Stimulated activated CD4-positive, alpha-beta T cell treated with anti-CD3 and anti-CD28 coated beads, Interleukin-4, amount 100 ng/mL, for 24 hours (primary cell): Measurements from ENCODE around the gene TMUB1.

Experiments used
- DNase-seq: peaks from one replicate; pipeline ENCODE4 v3.0.0-alpha.2; 2020

Gene TMUB1

DNA sequence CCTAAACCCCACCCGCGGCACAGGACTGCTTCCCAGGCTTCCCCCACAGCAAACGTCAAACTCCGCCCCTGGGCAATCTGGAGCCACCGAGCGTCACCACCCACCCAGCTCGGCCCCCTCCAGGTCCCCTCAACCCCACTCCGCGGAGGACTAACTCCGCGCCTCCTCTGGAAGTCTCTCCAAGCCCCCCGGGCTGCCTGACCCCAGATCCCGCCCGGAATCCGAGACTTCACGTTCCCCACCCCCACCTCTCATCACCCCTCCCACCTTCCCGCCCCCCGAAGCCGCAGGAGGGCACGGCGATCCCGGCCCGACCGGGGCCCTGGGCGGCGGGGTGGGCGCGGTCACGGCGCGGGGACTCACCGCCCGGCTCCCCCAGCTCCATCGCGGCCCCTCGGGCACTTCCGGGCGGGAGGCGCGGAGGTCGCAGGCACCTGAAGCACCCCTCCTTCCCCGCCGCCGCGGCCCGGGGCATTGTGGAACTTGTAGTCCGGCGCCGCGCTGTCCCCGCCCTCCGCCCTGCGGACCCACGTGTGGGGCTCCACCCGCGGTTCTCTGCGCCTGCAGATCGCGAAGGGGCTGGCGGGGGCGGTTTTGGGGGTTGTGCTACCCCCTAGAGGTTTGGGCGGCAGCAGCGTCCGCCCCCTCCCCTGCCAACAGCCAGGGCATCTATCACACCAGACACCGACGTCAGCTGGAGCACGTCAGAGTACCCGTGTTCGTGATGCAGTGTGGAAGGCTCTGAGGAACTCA is at the start of gene TMUB1:
Gene TMUB1 (minus strand): TSS at position 423 of the 753 bp plus-strand sequence. CDS start 930 bp downstream, outside the sequence.
- DNase-seq = peak; percentile 84

GRCh38 chr7:151132461-151133205 is 49.3 kb upstream of the TMUB1 start:
- DNase-seq = no peak

DNA sequence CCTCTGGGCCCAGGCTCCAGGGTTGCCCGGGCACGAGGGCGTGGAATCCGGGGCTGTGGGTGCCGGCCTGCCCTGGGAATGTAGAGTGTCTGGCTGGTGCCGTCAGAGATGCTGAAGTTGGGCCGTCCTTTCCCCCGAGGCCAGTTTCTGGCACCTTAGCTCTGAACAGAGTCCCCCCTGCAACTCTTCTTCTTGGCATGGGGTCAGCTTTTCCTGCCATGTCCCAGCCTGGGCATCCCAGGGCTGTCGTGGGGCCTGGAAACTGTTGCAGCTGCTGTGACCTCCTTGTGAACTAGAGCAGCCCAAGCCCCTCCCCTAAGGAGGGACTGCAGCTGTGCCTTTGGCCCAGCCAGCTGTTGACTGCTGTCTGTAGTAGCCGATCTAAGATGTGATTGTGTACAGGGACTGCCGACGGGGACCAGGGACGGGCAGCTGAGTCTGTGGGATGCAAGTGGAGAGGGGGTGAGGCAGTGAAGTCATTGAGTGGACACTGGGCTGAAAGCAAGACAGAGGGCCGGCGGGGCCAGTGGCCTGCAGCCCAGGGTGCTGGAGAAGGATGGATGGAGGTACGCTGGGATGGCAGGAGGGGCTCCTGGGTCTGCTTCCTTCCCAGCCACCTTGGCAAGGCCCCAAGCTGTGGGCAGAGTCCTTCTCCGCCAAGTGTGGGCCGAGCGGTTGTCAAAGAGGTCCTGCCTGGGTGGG is 48.5 kb upstream of the TMUB1 start:
- DNase-seq = no peak

DNA sequence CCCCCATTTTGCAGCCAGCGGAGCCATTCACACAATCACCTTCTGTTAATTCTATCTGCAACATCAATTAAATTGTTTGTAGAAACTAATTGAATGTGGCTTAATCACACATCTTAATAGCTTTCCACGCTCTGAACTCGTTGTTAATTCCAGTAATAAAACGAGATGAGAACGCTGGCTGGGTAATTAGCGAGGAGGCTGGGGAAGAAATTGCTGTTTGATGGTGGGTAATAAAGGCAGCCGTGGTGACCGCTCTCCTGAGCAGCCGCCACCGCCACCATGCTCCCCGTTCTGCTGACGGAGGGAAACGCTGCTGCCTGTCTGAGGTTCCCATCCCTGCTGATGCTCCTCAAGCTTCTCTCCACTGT is 47.9 kb upstream of the TMUB1 start:
- DNase-seq = no peak

DNA sequence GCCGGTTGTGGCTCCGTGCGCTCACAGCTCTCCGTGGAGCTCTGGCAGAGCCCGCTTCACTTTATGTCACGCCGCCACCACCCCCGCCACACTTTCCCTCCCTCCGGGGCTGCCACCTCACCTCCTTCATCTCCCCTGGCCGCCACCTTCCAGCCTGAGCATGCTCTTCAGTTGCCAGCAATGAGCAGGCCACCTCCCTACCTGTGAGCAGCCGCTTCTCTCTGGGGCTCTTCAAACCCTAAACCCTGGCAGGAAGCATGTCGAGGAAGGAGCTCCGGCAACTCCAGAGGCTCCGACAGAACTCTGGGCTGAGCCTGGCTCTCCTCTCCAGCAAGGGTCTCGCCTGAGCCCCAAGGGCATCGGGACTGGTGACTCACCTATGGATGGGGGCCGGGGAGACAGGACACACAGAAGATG is 47.5 kb upstream of the TMUB1 start:
- no peak for DNase-seq

DNA sequence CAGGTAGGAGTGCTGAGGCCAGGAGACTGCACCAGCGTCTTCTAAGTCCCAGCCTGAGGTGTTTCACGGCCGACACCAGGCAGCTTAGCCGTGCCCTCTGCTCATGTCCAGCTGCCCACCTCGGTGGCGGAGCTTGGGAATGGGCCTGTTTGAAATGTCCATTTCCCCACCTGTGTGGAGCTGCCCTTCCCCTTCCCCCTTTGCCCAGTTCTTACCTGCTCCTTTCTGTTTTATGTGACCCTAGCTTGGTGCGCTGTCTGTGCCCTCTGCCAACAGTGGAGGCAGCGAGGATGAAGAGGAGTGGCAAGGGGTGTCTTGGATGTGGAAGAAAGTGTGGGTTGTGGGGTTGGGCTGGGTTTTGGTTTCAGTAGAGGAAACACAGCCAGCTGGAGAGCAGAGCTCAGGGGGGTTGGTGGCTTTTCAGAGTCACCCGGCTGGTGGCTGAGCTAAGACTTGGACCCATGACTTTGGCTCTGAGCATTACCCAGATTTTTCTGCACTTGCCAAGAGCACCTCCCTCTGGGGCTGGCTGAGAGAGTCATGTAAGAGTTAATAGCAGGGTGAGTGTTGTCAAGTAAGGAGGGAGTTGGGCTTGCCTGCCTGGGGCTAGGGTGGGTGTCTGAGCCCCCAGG is 46.8 kb upstream of the TMUB1 start:
- DNase-seq = no peak

- DNase-seq = no peak
Observed at GRCh38 chr7:151129117-151129959, 46.0 kb upstream of the TMUB1 start.

DNA sequence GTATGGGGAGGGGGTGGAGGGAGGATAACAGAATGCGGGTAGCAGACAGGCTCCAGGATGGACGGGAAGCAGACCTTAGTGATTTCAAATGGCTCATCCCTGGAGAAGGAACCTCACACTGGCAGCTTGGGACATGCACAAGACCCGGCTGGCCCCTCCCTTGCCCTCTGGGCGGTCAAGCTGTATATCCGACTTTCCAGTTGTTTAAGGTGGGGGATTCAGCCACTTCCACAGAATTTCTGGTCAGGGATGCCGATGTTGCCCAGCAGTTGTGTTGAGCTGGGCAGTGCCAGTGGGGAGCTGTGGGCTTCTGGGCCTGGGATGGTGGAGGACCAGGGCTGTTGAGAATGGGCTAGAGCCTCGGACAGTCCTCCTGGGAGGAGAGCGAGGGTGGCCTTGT is 45.4 kb upstream of the TMUB1 start:
- no peak for DNase-seq

- DNase-seq = no peak
Observed at GRCh38 chr7:151128144-151128543, 44.9 kb upstream of the TMUB1 start.

- DNase-seq = no peak
Observed at GRCh38 chr7:151126491-151127137, 43.3 kb upstream of the TMUB1 start.

DNA sequence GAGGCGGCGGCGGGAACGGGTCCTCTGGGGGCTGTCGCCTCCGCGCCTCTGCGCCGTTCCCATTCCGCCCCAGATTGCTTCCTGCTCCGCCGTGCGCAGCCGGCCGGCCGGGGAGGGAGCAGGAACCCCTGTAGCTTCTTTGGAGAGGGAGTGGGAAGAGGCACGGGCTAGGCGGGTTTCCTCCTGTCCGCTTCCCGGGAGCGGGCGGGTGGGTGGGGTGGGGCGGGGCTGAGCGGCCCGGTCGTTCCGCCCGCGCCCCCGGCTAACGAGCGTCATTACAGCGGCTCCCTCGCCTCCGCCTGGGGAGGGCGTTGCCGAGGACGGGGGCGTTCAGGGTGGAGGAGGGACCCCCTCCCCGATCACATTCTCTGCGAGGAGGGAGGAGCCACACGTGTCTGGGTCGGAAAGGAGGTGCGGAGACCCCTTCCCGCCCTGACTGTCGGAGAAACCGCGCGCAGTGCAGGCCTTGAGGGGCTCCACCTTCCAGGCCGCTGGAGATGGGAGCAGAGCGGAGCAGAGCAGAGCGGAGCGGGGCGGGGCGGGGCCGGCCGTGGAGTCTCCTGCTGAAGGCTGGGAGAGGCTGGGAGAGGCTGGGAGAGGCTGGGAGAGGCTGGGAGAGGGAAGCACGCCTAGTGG is 42.7 kb upstream of the TMUB1 start:
- no peak for DNase-seq

- no peak for DNase-seq
Observed at GRCh38 chr7:151125470-151125845, 42.2 kb upstream of the TMUB1 start.

GRCh38 chr7:151124899-151125399 is 41.7 kb upstream of the TMUB1 start:
- DNase-seq = no peak

- no peak for DNase-seq
Observed at GRCh38 chr7:151124481-151124880, 41.2 kb upstream of the TMUB1 start.

- DNase-seq = peak; percentile 87
Observed at GRCh38 chr7:151123822-151124464, 40.6 kb upstream of the TMUB1 start.

GRCh38 chr7:151123158-151123821 is 40.0 kb upstream of the TMUB1 start:
- no peak for DNase-seq

GRCh38 chr7:151122796-151123157 is 39.5 kb upstream of the TMUB1 start:
- no peak for DNase-seq

DNA sequence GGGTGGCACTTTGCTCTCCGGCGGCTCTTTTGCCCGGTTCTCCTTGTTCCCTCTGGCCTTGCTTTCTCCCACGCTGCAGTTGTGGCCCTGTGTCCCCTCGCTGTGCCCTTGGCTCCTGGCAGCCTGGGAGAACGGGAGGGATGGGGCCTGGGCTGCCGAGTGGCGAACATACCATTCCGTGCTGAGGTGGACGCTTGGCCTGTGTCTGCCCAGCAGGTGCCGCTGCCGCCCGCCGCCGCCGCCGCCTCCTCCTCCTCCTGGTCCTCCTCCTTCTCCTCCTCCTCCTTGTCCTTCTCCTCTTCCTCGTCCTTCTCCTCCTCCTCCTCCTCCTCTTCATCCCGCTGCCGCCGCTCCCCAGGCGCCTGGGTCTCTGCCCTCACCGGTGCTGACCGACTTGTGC is 39.0 kb upstream of the TMUB1 start:
- no peak for DNase-seq

DNA sequence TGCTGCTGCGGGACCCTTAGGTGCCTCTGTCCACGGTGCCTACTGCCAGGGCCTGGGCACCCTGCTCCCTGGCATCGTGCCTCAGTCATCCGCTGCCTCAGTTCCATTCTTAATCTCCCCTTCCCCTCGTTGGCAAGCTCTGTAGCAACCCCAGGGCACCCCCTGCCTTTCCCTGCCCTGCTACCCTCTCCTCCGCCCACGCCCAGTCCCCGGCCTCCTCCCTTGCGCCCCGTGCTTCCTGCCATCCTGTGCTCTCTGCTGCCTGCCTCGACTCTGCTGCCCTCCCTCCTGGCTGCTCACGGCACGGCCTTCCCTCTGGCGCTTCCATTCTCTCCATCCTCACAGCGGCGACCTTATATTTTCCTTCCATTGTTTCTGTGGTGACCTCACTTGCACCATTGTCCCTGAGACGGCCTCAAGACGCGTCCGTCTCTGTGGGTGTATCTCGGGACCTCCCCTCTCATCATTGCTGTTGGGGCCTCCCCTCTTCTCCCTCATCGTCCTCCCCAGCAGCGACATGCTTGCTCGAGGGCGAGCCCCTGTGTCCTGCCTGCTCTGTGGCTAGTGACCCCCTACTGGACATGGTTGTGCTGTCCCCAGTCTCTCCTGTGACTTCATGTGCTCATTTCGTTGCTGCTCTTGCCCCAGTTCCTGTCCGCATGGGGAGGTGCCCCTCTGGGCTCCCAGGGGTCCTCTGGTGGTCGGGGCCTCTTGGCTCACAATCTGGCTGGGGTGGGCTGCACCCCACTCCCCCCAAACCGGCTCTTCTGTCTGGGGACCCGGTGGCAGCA is 38.3 kb upstream of the TMUB1 start:
- no peak for DNase-seq
